A204.1 (cell line): ENCODE measurements around the gene SPAG16.

Source experiments
- FAIRE-seq: peaks from 2 replicates; lab custom pipeline; 2012; peaks lifted over from hg19 to GRCh38; lab: Jason Lieb, UNC

Gene SPAG16

GRCh38 chr2:214389334-214389733 is 1105.1 kb downstream of the SPAG16 start:
- FAIRE-seq, result no peak

GRCh38 chr2:214393796-214394195 is 1109.5 kb downstream of the SPAG16 start:
- FAIRE-seq, result no peak

DNA sequence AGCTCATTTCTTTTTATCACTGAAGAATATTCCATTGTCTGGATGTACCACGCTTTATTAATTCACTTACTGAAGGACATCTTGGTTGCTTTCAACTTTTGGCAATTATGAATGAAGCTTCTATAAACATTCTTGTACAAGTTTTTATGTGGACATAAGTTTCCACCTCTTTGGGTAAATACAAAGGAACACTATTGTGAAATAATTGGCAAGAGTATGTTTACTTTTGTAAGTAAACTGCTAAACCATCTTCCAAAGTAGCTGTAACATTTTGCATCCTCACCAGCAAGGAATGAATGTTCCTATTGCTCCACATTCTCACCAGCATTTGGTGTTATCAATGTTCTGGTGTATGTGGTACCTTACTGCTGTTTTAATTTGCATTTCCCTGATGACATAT is 1110.8 kb downstream of the SPAG16 start:
- no peak for FAIRE-seq

GRCh38 chr2:214401580-214401979 is 1117.3 kb downstream of the SPAG16 start:
- FAIRE-seq, result peak; percentile 47

DNA sequence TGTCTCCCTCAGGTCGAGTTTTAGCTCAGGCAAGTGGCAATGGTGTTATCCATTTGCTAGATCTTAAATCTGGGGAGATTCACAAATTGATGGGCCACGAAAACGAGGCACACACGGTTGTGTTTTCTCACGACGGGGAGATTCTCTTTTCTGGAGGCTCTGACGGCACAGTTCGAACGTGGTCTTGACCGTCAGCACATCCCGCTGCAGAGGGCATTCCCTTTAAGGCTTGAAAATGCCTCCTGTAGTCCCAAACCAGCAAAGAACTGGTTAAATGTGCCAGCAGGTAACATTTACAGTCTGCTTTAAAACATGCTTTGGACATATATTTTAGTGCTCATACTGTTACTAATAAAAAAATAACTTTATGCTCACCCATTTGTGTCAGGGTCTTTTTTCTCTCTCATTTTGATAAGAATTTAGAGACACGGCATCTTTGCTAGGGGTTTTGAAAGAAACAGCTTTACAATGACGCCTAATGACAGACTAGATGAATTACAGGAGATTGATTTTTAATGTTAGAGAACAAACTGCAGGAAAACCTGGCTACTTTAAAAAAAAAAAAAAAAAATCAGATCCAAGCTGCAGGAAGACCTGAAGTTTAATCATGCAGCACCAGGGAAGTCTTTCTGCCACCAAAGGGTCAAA is 1126.0 kb downstream of the SPAG16 start:
- FAIRE-seq, result no peak

DNA sequence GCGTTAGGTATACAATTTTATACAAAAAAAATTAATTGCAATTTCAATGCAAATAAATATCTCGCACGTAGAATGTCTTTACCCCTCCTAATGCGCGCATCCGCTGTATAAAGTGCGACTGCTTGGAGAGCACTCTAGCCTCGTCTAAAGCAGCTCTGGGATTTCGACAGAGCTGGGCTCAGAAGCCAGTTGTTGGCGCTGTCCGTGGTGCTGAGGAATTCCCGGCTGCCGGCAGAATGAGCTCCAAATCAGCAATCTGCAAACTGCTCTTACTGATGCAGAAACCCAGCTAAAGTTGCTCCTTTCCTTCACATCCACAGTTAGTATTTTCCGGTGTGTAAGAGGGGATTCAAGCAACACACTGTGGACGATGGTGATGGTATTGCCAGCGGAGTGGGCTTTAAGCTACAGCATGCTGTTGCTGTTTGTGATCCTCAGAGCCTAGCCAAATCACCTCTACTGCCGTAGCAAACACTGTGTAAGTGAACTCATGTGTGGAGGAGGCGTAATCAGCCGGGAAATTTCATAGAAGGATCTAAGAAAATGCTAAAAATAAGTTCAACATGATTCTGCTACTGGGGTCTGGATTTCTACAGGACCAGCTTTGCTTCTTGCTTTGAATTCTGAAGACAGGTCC is 1126.8 kb downstream of the SPAG16 start, which contains the start of gene VWC2L:
TSS of gene VWC2L (plus strand) at position 137 of the 637 bp plus-strand sequence. CDS start 3,140 bp downstream, outside the sequence.
- FAIRE-seq, result no peak

DNA sequence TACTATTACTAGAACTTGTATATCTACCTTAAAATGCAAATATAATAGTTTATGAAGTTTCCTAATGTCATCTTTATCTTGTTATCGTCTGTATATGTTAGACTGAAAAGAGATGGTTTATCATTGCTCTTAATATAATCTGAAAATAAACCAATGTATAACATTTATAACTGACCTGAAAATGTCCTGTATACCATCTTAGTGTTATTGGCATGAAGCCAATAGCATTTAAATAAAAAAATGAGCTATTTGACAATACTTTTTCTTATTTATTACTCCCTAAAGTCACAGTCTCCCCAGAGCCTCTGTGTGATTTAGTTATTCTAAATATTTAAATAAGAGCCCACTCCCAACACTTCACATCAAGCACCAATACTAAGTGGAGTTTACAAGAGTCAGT is 1128.4 kb downstream of the SPAG16 start:
- FAIRE-seq, result no peak

DNA sequence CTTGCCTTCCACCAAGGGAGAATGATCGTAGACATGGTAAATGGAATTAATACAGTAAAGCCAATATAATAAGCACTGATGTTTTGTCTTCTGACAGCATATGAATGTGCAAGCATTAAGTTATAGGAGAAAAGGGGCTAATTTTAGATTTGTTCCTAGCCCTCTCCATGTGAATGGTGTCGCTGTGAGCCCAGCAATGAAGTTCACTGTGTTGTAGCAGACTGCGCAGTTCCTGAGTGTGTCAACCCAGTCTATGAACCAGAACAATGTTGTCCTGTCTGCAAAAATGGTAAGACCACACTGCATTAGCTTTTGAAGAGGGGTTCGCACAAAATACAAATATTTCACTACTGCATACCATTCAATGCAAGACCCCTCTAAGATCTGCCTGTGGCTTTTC is 1152.2 kb downstream of the SPAG16 start:
- FAIRE-seq, result no peak

GRCh38 chr2:214450118-214450894 is 1166.0 kb downstream of the SPAG16 start:
- no peak for FAIRE-seq

- peak; percentile 3 for FAIRE-seq
Measured at GRCh38 chr2:214451516-214452275, 1167.4 kb downstream of the SPAG16 start.
